ENCODE measurements around the gene IGF2BP2. TPM values are rescaled to one million over a fixed set of nuclear protein-coding genes. Genes with fewer than 3 reads are reported as not detected.

Gene IGF2BP2
- total RNA-seq, 1 experiment from 2014 or later = 75.9 TPM

GRCh38 chr3:185823078-185824044, 1.5 kb downstream of the IGF2BP2 start:
- ChIA-PET CTCF (interaction anchor here (0.7 to 1.4 kb wide), 5 partner anchors 55 to 419 kb away, joined by 3 to 4 read pairs (median 4); partner anchors contain the start of gene TRA2B), POLR2A (interaction anchor here (0.6 to 0.7 kb wide), 4 partner anchors 27 to 115 kb away, joined by 4 to 7 read pairs (median 5); partner anchors contain the start of gene TRA2B)
- Histone ChIP-seq H3K4me1 (peaks cover 27% of the 10 kb centered on the region), H3K9me3 (no peaks in the 10 kb centered on the region), H3K36me3 (ENCODE audit: control insufficient read depth, insufficient read depth, low read length) (no peaks in the 10 kb centered on the region), H3K27me3 (replicated peaks; ENCODE audit: control insufficient read depth, insufficient read depth, low read length) (no peaks in the 10 kb centered on the region), H3K4me3 (ENCODE audit: low read depth, low read length) (peak overlapping the region; percentile 94)
- peaks cover 17% of the 10 kb centered on the region for H3K4me1 Mint-ChIP-seq (ENCODE audit: low read depth, unreplicated experiment)
- peaks cover 47% of the 10 kb centered on the region for H3K36me3 Mint-ChIP-seq (ENCODE audit: insufficient read depth, unreplicated experiment)
- DNase-seq = peak; percentile 49 to 57
- H3K4me3 Mint-ChIP-seq (ENCODE audit: unreplicated experiment) = peak overlapping the region; percentile 85
- no peaks in the 10 kb centered on the region for H3K27me3 Mint-ChIP-seq (ENCODE audit: insufficient read depth, unreplicated experiment)
- intact Hi-C loops (cut with micrococcal nuclease; ENCODE audit: unreplicated experiment) = loop anchor here (5.0 to 10.0 kb wide), 2 partner anchors 36 to 111 kb away; partner anchors contain the start of gene TRA2B
- no TSS peak for BruUV-seq (replicated peaks)
- TF ChIP-seq, protein P1, sequence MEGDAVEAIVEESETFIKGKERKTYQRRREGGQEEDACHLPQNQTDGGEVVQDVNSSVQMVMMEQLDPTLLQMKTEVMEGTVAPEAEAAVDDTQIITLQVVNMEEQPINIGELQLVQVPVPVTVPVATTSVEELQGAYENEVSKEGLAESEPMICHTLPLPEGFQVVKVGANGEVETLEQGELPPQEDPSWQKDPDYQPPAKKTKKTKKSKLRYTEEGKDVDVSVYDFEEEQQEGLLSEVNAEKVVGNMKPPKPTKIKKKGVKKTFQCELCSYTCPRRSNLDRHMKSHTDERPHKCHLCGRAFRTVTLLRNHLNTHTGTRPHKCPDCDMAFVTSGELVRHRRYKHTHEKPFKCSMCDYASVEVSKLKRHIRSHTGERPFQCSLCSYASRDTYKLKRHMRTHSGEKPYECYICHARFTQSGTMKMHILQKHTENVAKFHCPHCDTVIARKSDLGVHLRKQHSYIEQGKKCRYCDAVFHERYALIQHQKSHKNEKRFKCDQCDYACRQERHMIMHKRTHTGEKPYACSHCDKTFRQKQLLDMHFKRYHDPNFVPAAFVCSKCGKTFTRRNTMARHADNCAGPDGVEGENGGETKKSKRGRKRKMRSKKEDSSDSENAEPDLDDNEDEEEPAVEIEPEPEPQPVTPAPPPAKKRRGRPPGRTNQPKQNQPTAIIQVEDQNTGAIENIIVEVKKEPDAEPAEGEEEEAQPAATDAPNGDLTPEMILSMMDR (IDR thresholded peaks at IDR 0.05; ENCODE audit: insufficient read depth in 1 of 2, low read depth in 1 of 2, low read length in 1 of 2, severe bottlenecking in 1 of 2, unreplicated experiment in 1 of 2) = peak in 1 of 2 experiments; percentile 16
- H3K9me3 Mint-ChIP-seq (ENCODE audit: unreplicated experiment) = no peaks in the 10 kb centered on the region
- peak overlapping the region; percentile 98 for H3K27ac Mint-ChIP-seq (ENCODE audit: unreplicated experiment)

DNA sequence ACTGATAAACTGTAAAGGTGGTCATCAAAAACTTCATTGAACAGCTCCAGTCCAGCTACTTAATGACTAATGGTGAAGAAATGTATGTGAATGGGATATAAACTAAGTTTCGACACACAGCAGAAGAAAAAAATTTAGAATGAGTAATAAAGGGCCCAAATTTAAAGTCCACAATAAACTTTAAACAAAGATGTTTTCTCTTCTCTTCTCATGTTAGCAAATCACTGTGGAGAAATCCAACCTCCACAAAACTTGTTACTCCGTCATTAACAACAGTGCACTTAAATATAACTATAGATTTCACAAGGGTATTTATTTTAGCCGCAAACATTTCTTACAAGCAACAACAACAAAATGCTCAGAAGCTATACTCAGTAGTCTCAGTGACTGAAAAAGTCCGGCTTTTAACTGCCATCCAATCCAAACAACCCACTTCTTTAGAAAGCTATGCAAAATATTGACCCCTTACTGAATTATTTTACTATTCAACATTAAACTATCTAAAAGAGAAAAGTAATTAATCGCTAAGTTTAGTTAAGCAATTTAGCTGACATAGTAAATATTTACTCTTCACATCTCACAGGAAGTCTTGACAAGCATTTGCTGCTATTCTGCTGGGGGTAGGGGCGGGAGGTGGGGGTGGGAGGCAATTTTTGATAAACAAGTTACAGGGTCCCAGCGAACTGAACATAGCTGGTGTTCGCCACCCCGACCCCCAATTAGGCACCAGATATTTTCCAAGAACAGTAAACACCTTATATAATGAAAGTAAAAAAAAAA, 2.4 kb downstream of the IGF2BP2 start:
- CTCF ChIA-PET = interaction anchor here (0.7 to 1.4 kb wide), 4 partner anchors 54 to 420 kb away, joined by 3 to 4 read pairs (median 4); partner anchors contain the start of gene TRA2B
- H3K27ac Mint-ChIP-seq (ENCODE audit: unreplicated experiment) = peak overlapping the region; percentile 98
- TF ChIP-seq, protein P1 (IDR thresholded peaks at IDR 0.05; ENCODE audit: insufficient read depth in 1 of 2, low read depth in 1 of 2, low read length in 1 of 2, severe bottlenecking in 1 of 2, unreplicated experiment in 1 of 2) = no peak
- Histone ChIP-seq H3K9me3 (no peaks in the 10 kb centered on the region), H3K4me1 (peaks cover 32% of the 10 kb centered on the region), H3K27me3 (replicated peaks; ENCODE audit: control insufficient read depth, insufficient read depth, low read length) (no peaks in the 10 kb centered on the region), H3K36me3 (ENCODE audit: control insufficient read depth, insufficient read depth, low read length) (no peaks in the 10 kb centered on the region), H3K4me3 (ENCODE audit: low read depth, low read length) (peak overlapping the region; percentile 94)
- peak overlapping the region; percentile 85 for H3K4me3 Mint-ChIP-seq (ENCODE audit: unreplicated experiment)
- intact Hi-C loops (cut with micrococcal nuclease; ENCODE audit: unreplicated experiment) = loop anchor here (1.0 to 10.0 kb wide), 3 partner anchors 35 to 112 kb away; partner anchors contain the start of gene TRA2B
- H3K4me1 Mint-ChIP-seq (ENCODE audit: low read depth, unreplicated experiment) = peaks cover 21% of the 10 kb centered on the region
- TSS peak; percentile 23 for BruUV-seq (replicated peaks)
- peaks cover 37% of the 10 kb centered on the region for H3K36me3 Mint-ChIP-seq (ENCODE audit: insufficient read depth, unreplicated experiment)
- no peak for DNase-seq
- POLR2A ChIA-PET = interaction anchor here (0.5 to 0.9 kb wide), 5 partner anchors 26 to 237 kb away, joined by 3 to 5 read pairs (median 3); partner anchors contain the start of gene TRA2B
- H3K9me3 Mint-ChIP-seq (ENCODE audit: unreplicated experiment) = no peaks in the 10 kb centered on the region
- no peaks in the 10 kb centered on the region for H3K27me3 Mint-ChIP-seq (ENCODE audit: insufficient read depth, unreplicated experiment)
